SK-N-SH (cell line): ENCODE data around the gene CCDC57.

Experiments
- CHD2 ChIP-seq: fragments of 150-350 bp; IDR thresholded peaks from 2 replicates; pipeline ENCODE4 v1.6.1; 2018; ENCODE audit warnings: low read length; ENCODE audit not compliant: partially characterized antibody
- CTCF ChIP-seq: fragments of 200-600 bp; sonication (generic); IDR thresholded peaks from 2 replicates; pipeline ENCODE4 v1.6.1; 2017; ENCODE audit warnings: antibody characterized with exemption, mild to moderate bottlenecking, moderate library complexity
- GABPA ChIP-seq: IDR thresholded peaks from 2 replicates; pipeline ENCODE4 v1.4.0; 2012; ENCODE audit warnings: low read depth, mild to moderate bottlenecking
- MAX ChIP-seq: IDR thresholded peaks from 2 replicates; pipeline ENCODE4 v1.4.0; 2012; ENCODE audit warnings: low read depth
- PBX3 ChIP-seq: IDR thresholded peaks from 2 replicates; pipeline ENCODE4; 2012
- RAD21 ChIP-seq: IDR thresholded peaks from 2 replicates; pipeline ENCODE4 v1.6.1; 2012; ENCODE audit warnings: mild to moderate bottlenecking, low read length
- TEAD4 ChIP-seq: IDR thresholded peaks from 2 replicates; pipeline ENCODE4 v1.4.0; 2012; ENCODE audit warnings: mild to moderate bottlenecking, borderline replicate concordance; ENCODE audit not compliant: insufficient read depth
- YY1 ChIP-seq: IDR thresholded peaks from 2 replicates; pipeline ENCODE4 v1.4.0; 2012; ENCODE audit warnings: low read depth, mild to moderate bottlenecking

GRCh38 chr17:82091264-82092066, 121.2 kb downstream of the CCDC57 start:
- TF ChIP-seq CTCF (no peak), RAD21 (no peak), YY1 (no peak), TEAD4 (no peak), PBX3 (no peak), MAX (no peak), CHD2 (no peak), GABPA (no peak)
